Tibial artery (tissue), 4 donors: Measurements from ENCODE around the gene CCNT1.

Experiments used
- DNase-seq, 2 donors: peaks; one replicate each; pipeline ENCODE4 v3.0.0-alpha.2; 2019
- H3K27ac ChIP-seq, 2 donors: fragments of 200-600 bp; sonication (generic) in 1 of 2; 1 replicate in 1 of 2; 2 replicates in 1 of 2; pipeline ENCODE4 v1.5.1; 2018 to 2019; ENCODE audit warnings: mild to moderate bottlenecking in 1 of 2
- H3K27me3 ChIP-seq, 2 donors: fragments of 200-600 bp; sonication (generic) in 1 of 2; one replicate each; pipeline versions ENCODE4 v1.5.1 to v1.6.0; 2016 to 2019
- H3K36me3 ChIP-seq, 3 donors: fragments of 200-600 bp; sonication (generic) in 2 of 3; one replicate each; pipeline ENCODE4 v1.5.1; 2016 to 2019; ENCODE audit warnings: mild to moderate bottlenecking in 2 of 3
- H3K4me1 ChIP-seq, 4 donors: fragments of 200-600 bp; sonication (generic) in 2 of 4; 1 replicate in 3 of 4; 2 replicates in 1 of 4; pipeline ENCODE4 v1.5.1; 2016 to 2019
- H3K4me3 ChIP-seq, 2 donors: fragments of 200-600 bp; sonication (generic) in 1 of 2; 1 replicate in 1 of 2; 2 replicates in 1 of 2; pipeline ENCODE4 v1.5.1; 2018 to 2019; ENCODE audit warnings: mild to moderate bottlenecking in 2 of 2
- H3K9me3 ChIP-seq, 3 donors: fragments of 200-600 bp; sonication (generic) in 1 of 3; one replicate each; pipeline ENCODE4 v1.5.1; 2016 to 2019
- intact Hi-C: fragments of 100-400 bp; cut with DNase I; formaldehyde crosslinking; loops from one replicate; pipeline ENCODE4 v1.15.0; 2023; ENCODE audit warnings: low total_unique reads
- TF ChIP-seq, protein P1 (sequence below), 2 experiments: fragments of 200-600 bp in 1 of 2; fragments of 450-650 bp in 1 of 2; IDR thresholded peaks; one replicate each; pipeline ENCODE4 v1.5.1; 2017 to 2019; ENCODE audit warnings: antibody characterized with exemption in 2 of 2, mild to moderate bottlenecking in 1 of 2, moderate library complexity in 1 of 2

Gene CCNT1

DNA sequence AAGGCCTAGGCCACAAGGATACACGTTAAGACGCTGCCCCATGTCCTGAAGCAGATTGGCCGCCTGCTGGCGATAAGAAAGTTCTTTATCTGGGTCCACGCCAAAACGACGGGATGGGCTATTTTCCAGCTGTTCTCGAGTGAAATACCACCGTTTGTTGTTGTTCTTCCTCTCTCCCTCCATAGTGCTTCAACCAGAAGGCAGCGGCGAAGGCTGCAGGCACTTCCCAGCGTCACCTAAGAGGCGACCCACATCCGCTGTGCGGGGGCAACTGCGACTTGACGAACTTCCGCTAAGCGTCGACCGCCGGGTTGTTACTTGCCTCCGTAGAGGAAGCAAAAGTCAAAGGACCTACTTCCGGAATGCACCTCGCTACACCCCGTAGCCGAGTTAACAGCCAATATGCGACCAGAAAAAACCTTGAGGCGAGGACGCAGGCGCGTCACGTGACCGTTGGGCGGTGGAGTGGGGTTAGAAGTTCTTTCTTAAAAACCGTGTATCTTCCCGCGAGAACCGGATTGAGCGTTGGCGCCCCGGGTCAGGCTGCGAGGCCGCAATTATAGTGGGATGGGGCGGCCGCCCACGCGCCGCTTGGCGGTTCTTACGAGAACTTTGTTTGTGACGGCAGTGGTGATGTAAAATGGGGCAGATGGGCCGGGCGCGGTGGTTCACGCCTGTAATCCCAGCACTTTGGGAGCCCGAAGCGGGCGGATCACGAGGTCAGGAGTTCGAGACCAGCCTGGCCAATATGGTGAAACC lies at the start of gene CCNT1:
TSS of gene CCNT1 (minus strand) at position 215 of the 759 bp plus-strand sequence. CDS start at position 183, 32 bp downstream.
- Histone ChIP-seq H3K4me1 (peaks cover 5 to 39% (median 25%) of the 10 kb centered on the region in 4 donors), H3K27ac (peak within 1 kb of the TSS; percentile 88 to 95), H3K4me3 (peak within 1 kb of the TSS; percentile 69 to 78), H3K27me3 (no peaks in the 10 kb centered on the region), H3K9me3 (peaks cover 0 to 9% (median 7%) of the 10 kb centered on the region in 3 donors), H3K36me3 (peaks cover 6 to 22% (median 18%) of the 10 kb centered on the region in 3 donors)
- TF ChIP-seq, protein P1, sequence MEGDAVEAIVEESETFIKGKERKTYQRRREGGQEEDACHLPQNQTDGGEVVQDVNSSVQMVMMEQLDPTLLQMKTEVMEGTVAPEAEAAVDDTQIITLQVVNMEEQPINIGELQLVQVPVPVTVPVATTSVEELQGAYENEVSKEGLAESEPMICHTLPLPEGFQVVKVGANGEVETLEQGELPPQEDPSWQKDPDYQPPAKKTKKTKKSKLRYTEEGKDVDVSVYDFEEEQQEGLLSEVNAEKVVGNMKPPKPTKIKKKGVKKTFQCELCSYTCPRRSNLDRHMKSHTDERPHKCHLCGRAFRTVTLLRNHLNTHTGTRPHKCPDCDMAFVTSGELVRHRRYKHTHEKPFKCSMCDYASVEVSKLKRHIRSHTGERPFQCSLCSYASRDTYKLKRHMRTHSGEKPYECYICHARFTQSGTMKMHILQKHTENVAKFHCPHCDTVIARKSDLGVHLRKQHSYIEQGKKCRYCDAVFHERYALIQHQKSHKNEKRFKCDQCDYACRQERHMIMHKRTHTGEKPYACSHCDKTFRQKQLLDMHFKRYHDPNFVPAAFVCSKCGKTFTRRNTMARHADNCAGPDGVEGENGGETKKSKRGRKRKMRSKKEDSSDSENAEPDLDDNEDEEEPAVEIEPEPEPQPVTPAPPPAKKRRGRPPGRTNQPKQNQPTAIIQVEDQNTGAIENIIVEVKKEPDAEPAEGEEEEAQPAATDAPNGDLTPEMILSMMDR (IDR thresholded peaks at IDR 0.05) = peak in 1 of 2 experiments; percentile 53
- DNase-seq = peak; percentile 98 to 100
- intact Hi-C loops = no loop called here

DNA sequence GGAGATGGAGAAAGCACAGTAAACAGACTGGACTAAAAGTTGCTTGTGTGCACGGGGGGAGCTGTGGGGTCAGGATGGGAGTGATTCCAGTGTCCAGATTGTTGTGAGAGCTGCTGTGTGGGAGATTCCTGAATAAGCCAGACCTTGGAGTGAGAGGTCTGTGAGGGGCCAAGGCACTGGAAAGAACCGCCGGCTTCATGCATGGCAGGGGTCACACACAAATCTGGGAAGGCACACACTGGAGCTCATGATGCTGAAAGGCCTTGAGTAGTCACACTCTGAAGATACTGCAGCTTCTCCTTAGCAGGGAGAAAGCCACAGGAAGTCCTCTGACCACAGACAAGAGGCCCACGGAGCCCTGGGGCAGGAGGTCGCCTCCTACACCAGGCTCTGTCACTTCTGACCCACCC lies 49.3 kb upstream of the CCNT1 start:
- TF ChIP-seq, protein P1 (IDR thresholded peaks at IDR 0.05) = no peak
- no peak for DNase-seq
- intact Hi-C loops = no loop called here

DNA sequence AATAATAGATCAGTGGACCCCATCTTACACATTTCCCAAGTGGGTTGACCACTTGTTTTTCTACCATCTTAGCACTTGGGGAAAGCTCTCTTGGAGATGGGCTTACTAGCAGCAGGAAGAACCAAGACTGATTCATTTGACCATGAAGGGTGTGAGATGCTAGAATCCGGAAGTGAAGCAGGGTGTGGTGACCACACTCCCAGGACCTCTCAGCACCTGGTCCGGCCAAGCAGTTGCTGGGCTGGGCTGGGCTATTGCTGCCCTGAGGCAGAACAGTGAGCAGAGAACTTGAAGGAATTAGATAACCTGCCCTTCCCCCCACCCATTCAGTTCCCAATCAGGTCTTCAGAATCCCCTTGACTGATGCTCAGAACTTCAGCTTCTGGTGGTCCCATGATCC lies 48.0 kb upstream of the CCNT1 start:
- no peaks in the 10 kb centered on the region for H3K9me3 ChIP-seq
- peaks cover 4 to 50% (median 29%) of the 10 kb centered on the region in 3 donors for H3K36me3 ChIP-seq
- no peaks in the 10 kb centered on the region for H3K27me3 ChIP-seq
- H3K27ac ChIP-seq = no peak overlapping the region
- H3K4me1 ChIP-seq = peaks cover 0 to 21% (median 14%) of the 10 kb centered on the region in 4 donors
- intact Hi-C loops = no loop called here
- no peak overlapping the region for H3K4me3 ChIP-seq
- TF ChIP-seq, protein P1 (IDR thresholded peaks at IDR 0.05) = no peak
- no peak for DNase-seq

More for the DNA sequence above, 49.3 kb upstream of the CCNT1 start:
- no peak overlapping the region for H3K4me3 ChIP-seq
- H3K27ac ChIP-seq = no peak overlapping the region
- H3K9me3 ChIP-seq = no peaks in the 10 kb centered on the region
- peaks cover 0 to 21% (median 14%) of the 10 kb centered on the region in 4 donors for H3K4me1 ChIP-seq
- peaks cover 16 to 62% (median 39%) of the 10 kb centered on the region in 3 donors for H3K36me3 ChIP-seq
- no peaks in the 10 kb centered on the region for H3K27me3 ChIP-seq

DNA sequence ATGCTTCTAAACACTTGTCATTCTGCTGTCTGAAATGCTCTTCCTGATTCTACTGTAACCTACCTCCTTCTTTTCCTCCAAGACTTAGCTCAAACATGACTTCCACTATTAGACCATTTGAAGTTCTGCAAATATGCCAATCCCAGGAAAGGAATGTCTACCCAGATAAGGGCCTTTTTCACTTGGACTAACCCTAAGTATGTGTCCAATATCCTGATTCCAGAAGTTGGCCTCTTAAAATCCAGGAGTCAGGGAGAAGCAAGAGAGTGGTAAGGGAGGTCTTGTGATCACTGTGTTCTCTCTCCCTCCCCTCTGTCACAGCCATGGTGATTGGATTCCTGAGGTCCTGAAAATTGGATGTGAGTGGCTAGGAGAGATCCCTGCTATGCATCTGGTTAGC lies 42.2 kb upstream of the CCNT1 start:
- Histone ChIP-seq H3K27ac (no peak overlapping the region), H3K27me3 (no peaks in the 10 kb centered on the region), H3K4me1 (peaks cover 0 to 3% (median 0%) of the 10 kb centered on the region in 4 donors), H3K4me3 (no peak overlapping the region), H3K9me3 (no peaks in the 10 kb centered on the region), H3K36me3 (no peaks in the 10 kb centered on the region)
- intact Hi-C loops = no loop called here
- no peak for DNase-seq
- TF ChIP-seq, protein P1 (IDR thresholded peaks at IDR 0.05) = no peak

DNA sequence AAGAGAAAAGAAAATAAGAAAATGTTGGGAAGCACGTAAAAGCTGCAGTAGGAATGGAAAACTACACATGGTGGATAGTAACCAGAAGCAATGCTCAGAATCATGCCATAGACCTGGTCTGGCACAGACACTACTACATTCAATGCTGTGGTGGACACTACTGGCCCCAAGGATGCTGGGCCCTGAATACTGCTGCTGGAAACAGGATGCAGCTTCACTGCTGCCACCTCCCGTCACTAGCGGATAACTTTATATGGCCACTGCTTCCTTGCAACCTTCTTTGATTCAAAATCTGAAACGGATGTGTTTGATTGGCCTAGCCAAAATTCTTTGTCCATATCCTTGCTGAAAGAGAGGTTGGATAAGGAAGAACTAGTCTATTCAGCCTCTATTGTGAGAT lies 41.7 kb upstream of the CCNT1 start:
- Histone ChIP-seq H3K36me3 (no peaks in the 10 kb centered on the region), H3K27ac (no peak overlapping the region), H3K4me3 (no peak overlapping the region), H3K9me3 (no peaks in the 10 kb centered on the region), H3K4me1 (peaks cover 0 to 5% (median 0%) of the 10 kb centered on the region in 4 donors), H3K27me3 (no peaks in the 10 kb centered on the region)
- no peak for DNase-seq
- intact Hi-C loops = no loop called here
- TF ChIP-seq, protein P1 (IDR thresholded peaks at IDR 0.05) = no peak
